GM23338 (cell line): Measurements from ENCODE around the gene PRG3.

Source experiments
- CREB1 ChIP-seq: fragments of 250-450 bp; sonication (Bioruptor Pico); IDR thresholded peaks from 2 replicates; pipeline ENCODE4 v1.5.0; 2020; ENCODE audit warnings: low read depth, mild to moderate bottlenecking, moderate library complexity
- CTCF ChIP-seq, 2 experiments: fragments of 200-600 bp in 1 of 2; sonication (generic) in 1 of 2; conservative IDR thresholded peaks; 2 replicates each; pipeline versions ENCODE4 v1.5.1 to v1.6.1; 2016 to 2017; ENCODE audit warnings: antibody characterized with exemption in 2 of 2, low read depth in 2 of 2, mild to moderate bottlenecking in 2 of 2, moderate library complexity in 1 of 2
- EZH2 ChIP-seq: fragments of 200-600 bp; sonication (generic); IDR thresholded peaks from one replicate; pipeline ENCODE4 v1.8.0; 2017; ENCODE audit warnings: antibody characterized with exemption, mild to moderate bottlenecking, low read depth; ENCODE audit not compliant: unreplicated experiment
- EZH2phosphoT487 ChIP-seq: fragments of 200-600 bp; sonication (generic); IDR thresholded peaks from one replicate; pipeline ENCODE4 v1.8.1; 2018; ENCODE audit warnings: antibody characterized with exemption; ENCODE audit not compliant: unreplicated experiment
- JUNB ChIP-seq: IDR thresholded peaks from one replicate; pipeline ENCODE4 v1.6.1; 2016; ENCODE audit warnings: antibody characterized with exemption; ENCODE audit not compliant: unreplicated experiment
- NANOG ChIP-seq: IDR thresholded peaks from 2 replicates; pipeline ENCODE4 v1.6.1; 2016; ENCODE audit warnings: antibody characterized with exemption, borderline replicate concordance
- POLR2AphosphoS5 ChIP-seq: IDR thresholded peaks from 2 replicates; pipeline ENCODE4 v1.6.1; 2016; ENCODE audit warnings: antibody characterized with exemption, low read depth
- REST ChIP-seq: IDR thresholded peaks from one replicate; pipeline ENCODE4 v1.6.1; 2018; ENCODE audit warnings: antibody characterized with exemption; ENCODE audit not compliant: unreplicated experiment
- STAT1 ChIP-seq: IDR thresholded peaks from one replicate; pipeline ENCODE4 v1.6.1; 2016; ENCODE audit warnings: antibody characterized with exemption; ENCODE audit not compliant: unreplicated experiment
- ZNF114 ChIP-seq: fragments of 250-450 bp; sonication (Bioruptor Pico); IDR thresholded peaks from 2 replicates; pipeline ENCODE4 v1.5.0; 2020; ENCODE audit warnings: mild to moderate bottlenecking, moderate library complexity

GRCh38 chr11:57417056-57417455, 36.1 kb upstream of the PRG3 start:
- TF ChIP-seq CTCF (conservative IDR thresholded peaks at IDR 0.05; ENCODE audit: low read depth in 2 of 2) = no peak
- TF ChIP-seq EZH2 = no peak
- no peak for TF ChIP-seq REST
- TF ChIP-seq JUNB = no peak
- no peak for TF ChIP-seq CREB1
- TF ChIP-seq EZH2phosphoT487 = no peak
- no peak for TF ChIP-seq POLR2AphosphoS5
- TF ChIP-seq ZNF114 (CRISPR knock-in tag) = no peak
- no peak for TF ChIP-seq STAT1
- TF ChIP-seq NANOG = no peak
